ENCODE measurements around the gene EMP3. TPM values are rescaled to one million over a fixed set of nuclear protein-coding genes. Genes with fewer than 3 reads are reported as not detected.
A peak's percentile ranks its signal among the peaks of the same experiment; 100 is the strongest.

EMP3 gene
- total and polyA plus RNA-seq, 4 experiments from 2014 or later = 293 to 1,108 (median 695) TPM

DNA sequence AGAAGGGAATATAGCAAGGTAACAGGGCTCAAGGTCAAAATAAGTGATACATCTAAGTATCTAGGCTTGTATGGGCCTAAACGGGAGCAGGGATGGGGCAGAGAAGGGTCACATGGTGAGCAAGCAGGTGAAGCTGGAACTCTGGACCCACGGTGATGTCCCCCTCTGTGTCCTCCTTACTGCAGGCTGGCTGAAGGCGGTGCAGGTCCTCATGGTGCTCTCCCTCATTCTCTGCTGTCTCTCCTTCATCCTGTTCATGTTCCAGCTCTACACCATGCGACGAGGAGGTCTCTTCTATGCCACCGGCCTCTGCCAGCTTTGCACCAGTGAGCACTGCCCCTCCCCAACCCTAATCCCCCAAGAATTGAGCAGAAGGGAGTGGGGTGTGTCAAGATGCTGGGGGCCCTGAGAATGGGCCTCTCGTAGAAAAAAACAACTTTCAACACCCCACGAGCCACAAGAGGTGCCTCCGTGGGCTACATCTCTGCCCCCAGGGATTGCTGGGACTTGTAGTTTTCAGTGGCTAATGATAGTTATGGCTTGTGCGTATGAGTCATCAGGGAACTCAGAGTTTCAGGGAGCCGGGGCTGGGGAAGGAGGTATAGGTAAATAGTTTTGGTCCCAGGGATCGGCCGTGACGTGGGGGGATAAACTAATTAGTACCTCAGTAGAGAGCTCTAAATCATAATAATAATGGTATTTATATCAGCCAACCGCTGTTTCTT lies 4.0 kb downstream of the EMP3 start:
- ChIA-PET CTCF (ENCODE audit: partially characterized antibody) (interaction anchor here (8.2 kb wide), 1 partner anchor 9 kb away, joined by 278 read pairs; a partner anchor contains a TSS), POLR2A (ENCODE audit: partially characterized antibody) (interaction anchor here (0.6 to 9.9 kb wide), 8 partner anchors 8 to 316 kb away, joined by 3 to 516 read pairs (median 8); partner anchors contain the start of genes CA11, CARD8, EMP3 and KDELR1)
- DNase-seq = peak; percentile 33 to 79 (median 49)
- Mint-ChIP-seq H3K4me3 (peak overlapping the region; percentile 82 to 91 (median 87)), H3K27me3 (no peaks in the 10 kb centered on the region), H3K4me1 (peaks cover 35 to 92% (median 59%) of the 10 kb centered on the region in 4 donors), H3K36me3 (peaks cover 27 to 53% of the 10 kb centered on the region in 2 donors), H3K9me3 (peaks cover 0 to 1% (median 0%) of the 10 kb centered on the region in 8 donors), H3K27ac (peak overlapping the region; percentile 91 to 99 (median 97))
- Histone ChIP-seq H3K27ac (ENCODE audit: low read depth, low read length) (peak overlapping the region; percentile 75), H3K4me3 (ENCODE audit: low read length in 2 of 2) (peak overlapping the region; percentile 52 to 55), H3K27me3 (ENCODE audit: insufficient read depth, low read length) (no peaks in the 10 kb centered on the region), H3K36me3 (ENCODE audit: insufficient read depth, low read length) (peaks cover 31% of the 10 kb centered on the region), H3K4me1 (ENCODE audit: insufficient read depth, low read length) (peaks cover 76% of the 10 kb centered on the region), H3K9me3 (ENCODE audit: control insufficient read depth in 1 of 2, low read length in 2 of 2) (no peaks in the 10 kb centered on the region)
- intact Hi-C loops (cut with micrococcal nuclease) = no loop called here

- ChIA-PET CTCF (ENCODE audit: partially characterized antibody) (interaction anchor here (1.2 to 8.2 kb wide), 2 partner anchors 10 to 34 kb away, joined by 3 to 278 read pairs; partner anchors contain the start of genes SYNGR4 and TMEM143), POLR2A (ENCODE audit: partially characterized antibody) (interaction anchor here (0.6 to 9.9 kb wide), 9 partner anchors 9 to 316 kb away, joined by 4 to 516 read pairs (median 4); partner anchors contain the start of genes CA11, CARD8, EMP3 and KDELR1)
- peak overlapping the region; percentile 52 to 55 for H3K4me3 ChIP-seq (ENCODE audit: low read length in 2 of 2)
- peaks cover 34 to 91% (median 58%) of the 10 kb centered on the region in 4 donors for H3K4me1 Mint-ChIP-seq
- H3K27me3 ChIP-seq (ENCODE audit: insufficient read depth, low read length) = no peaks in the 10 kb centered on the region
- intact Hi-C loops (cut with micrococcal nuclease) = no loop called here
- H3K9me3 ChIP-seq (ENCODE audit: control insufficient read depth in 1 of 2, low read length in 2 of 2) = no peaks in the 10 kb centered on the region
- peak overlapping the region; percentile 91 to 99 (median 97) for H3K27ac Mint-ChIP-seq
- DNase-seq = peak; percentile 88 to 92 (median 90)
- H3K36me3 Mint-ChIP-seq = peaks cover 27 to 52% of the 10 kb centered on the region in 2 donors
- peaks cover 31% of the 10 kb centered on the region for H3K36me3 ChIP-seq (ENCODE audit: insufficient read depth, low read length)
- H3K27ac ChIP-seq (ENCODE audit: low read depth, low read length) = peak overlapping the region; percentile 75
- H3K4me1 ChIP-seq (ENCODE audit: insufficient read depth, low read length) = peaks cover 72% of the 10 kb centered on the region
- H3K9me3 Mint-ChIP-seq = peaks cover 0 to 1% (median 0%) of the 10 kb centered on the region in 8 donors
- peak overlapping the region; percentile 82 to 91 (median 87) for H3K4me3 Mint-ChIP-seq
- no peaks in the 10 kb centered on the region for H3K27me3 Mint-ChIP-seq
Measured at GRCh38 chr19:48330012-48330681, 4.8 kb downstream of the EMP3 start.

GRCh38 chr19:48332351-48332661 lies 7.0 kb downstream of the EMP3 start:
- H3K27ac ChIP-seq (ENCODE audit: low read depth, low read length) = peak overlapping the region; percentile 61
- POLR2A ChIA-PET (ENCODE audit: partially characterized antibody) = interaction anchor here (0.5 to 9.9 kb wide), 21 partner anchors 9 to 1544 kb away, joined by 3 to 516 read pairs (median 4); partner anchors contain the start of genes AKT1S1, CARD8, DBP and EMP3
- intact Hi-C loops (cut with micrococcal nuclease) = loop anchor here (2.0 kb wide), 2 partner anchors 30 to 136 kb away; partner anchors contain the start of genes CYTH2 and TMEM143

GRCh38 chr19:48332662-48333466 lies 7.5 kb downstream of the EMP3 start:
- peaks cover 26 to 67% (median 41%) of the 10 kb centered on the region in 4 donors for H3K4me1 Mint-ChIP-seq
- H3K27ac Mint-ChIP-seq = peak overlapping the region; percentile 94 to 99 (median 98)
- peaks cover 57% of the 10 kb centered on the region for H3K4me1 ChIP-seq (ENCODE audit: insufficient read depth, low read length)
- peak overlapping the region; percentile 99 for H3K27ac ChIP-seq (ENCODE audit: low read depth, low read length)
- peaks cover 22 to 36% of the 10 kb centered on the region in 2 donors for H3K36me3 Mint-ChIP-seq
- peaks cover 0 to 1% (median 0%) of the 10 kb centered on the region in 8 donors for H3K9me3 Mint-ChIP-seq
- H3K4me3 Mint-ChIP-seq = peak overlapping the region; percentile 88 to 97 (median 94)
- peak overlapping the region; percentile 81 to 93 for H3K4me3 ChIP-seq (ENCODE audit: low read length in 2 of 2)
- H3K27me3 Mint-ChIP-seq = no peaks in the 10 kb centered on the region
- intact Hi-C loops (cut with micrococcal nuclease) = loop anchor here (1.0 to 2.0 kb wide), 5 partner anchors 12 to 275 kb away; partner anchors contain the start of genes CYTH2 and TMEM143
- POLR2A ChIA-PET (ENCODE audit: partially characterized antibody) = interaction anchor here (0.5 to 9.9 kb wide), 25 partner anchors 8 to 1544 kb away, joined by 3 to 516 read pairs (median 4); partner anchors contain the start of genes AKT1S1, CARD8, DBP and EMP3
- H3K27me3 ChIP-seq (ENCODE audit: insufficient read depth, low read length) = no peaks in the 10 kb centered on the region
- peak; percentile 92 to 100 (median 99) for DNase-seq
- H3K9me3 ChIP-seq (ENCODE audit: control insufficient read depth in 1 of 2, low read length in 2 of 2) = no peaks in the 10 kb centered on the region
- CTCF ChIA-PET (ENCODE audit: partially characterized antibody) = interaction anchor here (1.1 to 8.2 kb wide), 17 partner anchors 8 to 284 kb away, joined by 3 to 278 read pairs (median 7); partner anchors contain the start of genes EMP3, KDELR1, SYNGR4 and TMEM143
- H3K36me3 ChIP-seq (ENCODE audit: insufficient read depth, low read length) = peaks cover 22% of the 10 kb centered on the region

More at GRCh38 chr19:48332351-48332661, 7.0 kb downstream of the EMP3 start:
- no peak for DNase-seq
- peaks cover 28% of the 10 kb centered on the region for H3K36me3 ChIP-seq (ENCODE audit: insufficient read depth, low read length)
- no peaks in the 10 kb centered on the region for H3K9me3 ChIP-seq (ENCODE audit: control insufficient read depth in 1 of 2, low read length in 2 of 2)
- CTCF ChIA-PET (ENCODE audit: partially characterized antibody) = interaction anchor here (1.1 to 8.2 kb wide), 9 partner anchors 7 to 68 kb away, joined by 3 to 278 read pairs (median 10); partner anchors contain the start of genes EMP3 and KDELR1
- Mint-ChIP-seq H3K9me3 (peaks cover 0 to 1% (median 0%) of the 10 kb centered on the region in 8 donors), H3K4me3 (peak overlapping the region; percentile 88 to 97 (median 94)), H3K4me1 (peaks cover 30 to 72% (median 46%) of the 10 kb centered on the region in 4 donors), H3K36me3 (peaks cover 24 to 39% of the 10 kb centered on the region in 2 donors), H3K27ac (peak overlapping the region; percentile 94 to 99 (median 98)), H3K27me3 (no peaks in the 10 kb centered on the region)
- peaks cover 63% of the 10 kb centered on the region for H3K4me1 ChIP-seq (ENCODE audit: insufficient read depth, low read length)
- peak overlapping the region; percentile 53 to 63 for H3K4me3 ChIP-seq (ENCODE audit: low read length in 2 of 2)
- no peaks in the 10 kb centered on the region for H3K27me3 ChIP-seq (ENCODE audit: insufficient read depth, low read length)

- H3K36me3 Mint-ChIP-seq = peaks cover 18 to 32% of the 10 kb centered on the region in 2 donors
- DNase-seq = peak; percentile 92 to 94 (median 93)
- H3K4me3 Mint-ChIP-seq = peak overlapping the region; percentile 88 to 97 (median 94)
- CTCF ChIA-PET (ENCODE audit: partially characterized antibody) = interaction anchor here (0.7 to 8.2 kb wide), 30 partner anchors 9 to 283 kb away, joined by 3 to 278 read pairs (median 6); partner anchors contain the start of genes EMP3, KDELR1, SYNGR4 and TMEM143
- Histone ChIP-seq H3K9me3 (ENCODE audit: control insufficient read depth in 1 of 2, low read length in 2 of 2) (no peaks in the 10 kb centered on the region), H3K27ac (ENCODE audit: low read depth, low read length) (peak overlapping the region; percentile 99), H3K36me3 (ENCODE audit: insufficient read depth, low read length) (peaks cover 17% of the 10 kb centered on the region), H3K27me3 (ENCODE audit: insufficient read depth, low read length) (no peaks in the 10 kb centered on the region), H3K4me1 (ENCODE audit: insufficient read depth, low read length) (peaks cover 48% of the 10 kb centered on the region), H3K4me3 (ENCODE audit: low read length in 2 of 2) (peak overlapping the region; percentile 81 to 93)
- no peaks in the 10 kb centered on the region for H3K27me3 Mint-ChIP-seq
- peak overlapping the region; percentile 94 to 99 (median 98) for H3K27ac Mint-ChIP-seq
- H3K9me3 Mint-ChIP-seq = peaks cover 0 to 1% (median 0%) of the 10 kb centered on the region in 8 donors
- intact Hi-C loops (cut with micrococcal nuclease) = loop anchor here (1.0 to 2.0 kb wide), 6 partner anchors 12 to 275 kb away; partner anchors contain the start of genes CYTH2 and TMEM143
- peaks cover 23 to 60% (median 36%) of the 10 kb centered on the region in 4 donors for H3K4me1 Mint-ChIP-seq
- POLR2A ChIA-PET (ENCODE audit: partially characterized antibody) = interaction anchor here (0.6 to 9.9 kb wide), 24 partner anchors 12 to 1543 kb away, joined by 3 to 516 read pairs (median 4); partner anchors contain the start of genes AKT1S1, CARD8, DBP and EMP3
Measured at GRCh38 chr19:48333467-48334384, 8.4 kb downstream of the EMP3 start.
